Mesendoderm (in vitro differentiated cells): Measurements from ENCODE around the gene METRN.

Experiments used
- DNase-seq: peaks from one replicate; pipeline ENCODE4 v3.0.0; 2013
- H2AK5ac ChIP-seq: 2 replicates; pipeline ENCODE4 v1.6.1; 2013; ENCODE audit warnings: low read length, inconsistent platforms
- H2BK120ac ChIP-seq: 2 replicates; pipeline ENCODE4 v1.6.1; 2013; ENCODE audit warnings: low read depth, mild to moderate bottlenecking, low read length, moderate library complexity, mixed read lengths
- H2BK15ac ChIP-seq: replicated peaks from 2 replicates; pipeline ENCODE4 v1.6.1; 2013; ENCODE audit warnings: low read depth, mild to moderate bottlenecking, moderate library complexity
- H2BK5ac ChIP-seq: 2 replicates; pipeline ENCODE4 v1.6.1; 2013; ENCODE audit warnings: low read length, inconsistent platforms
- H3K18ac ChIP-seq: 2 replicates; pipeline ENCODE4 v1.6.1; 2013; ENCODE audit warnings: mild to moderate bottlenecking, low read length, mixed read lengths
- H3K23ac ChIP-seq: one replicate; pipeline ENCODE4 v1.6.1; 2013; ENCODE audit warnings: low read length
- H3K27ac ChIP-seq: 2 replicates; pipeline ENCODE4 v1.5.1; 2013; ENCODE audit warnings: low read depth, mild to moderate bottlenecking, inconsistent platforms, low read length, moderate library complexity
- H3K27me3 ChIP-seq: 2 replicates; pipeline ENCODE4 v1.6.1; 2013; ENCODE audit warnings: low read length, control low read depth, mild to moderate bottlenecking, inconsistent platforms; ENCODE audit not compliant: insufficient read depth, poor library complexity
- H3K36me3 ChIP-seq: 2 replicates; pipeline ENCODE4 v1.6.1; 2013; ENCODE audit warnings: low read length, inconsistent platforms; ENCODE audit not compliant: control insufficient read depth, insufficient read depth
- H3K4ac ChIP-seq: one replicate; pipeline ENCODE4 v1.6.1; 2013; ENCODE audit warnings: low read depth, mild to moderate bottlenecking, low read length, moderate library complexity
- H3K4me1 ChIP-seq: 2 replicates; pipeline ENCODE4 v1.6.1; 2013; ENCODE audit warnings: low read depth, low read length, inconsistent platforms; ENCODE audit not compliant: control insufficient read depth
- H3K4me2 ChIP-seq: 2 replicates; pipeline ENCODE4 v1.6.1; 2013; ENCODE audit warnings: low read length
- H3K4me3 ChIP-seq: 2 replicates; pipeline ENCODE4 v1.5.1; 2013; ENCODE audit warnings: mild to moderate bottlenecking, low read length
- H3K56ac ChIP-seq: one replicate; pipeline ENCODE4 v1.6.1; 2013; ENCODE audit warnings: low read length
- H3K79me1 ChIP-seq: 2 replicates; pipeline ENCODE4 v1.6.1; 2013; ENCODE audit warnings: low read length, inconsistent platforms
- H3K79me2 ChIP-seq: 2 replicates; pipeline ENCODE4 v1.6.1; 2013; ENCODE audit warnings: mild to moderate bottlenecking, low read length; ENCODE audit not compliant: control insufficient read depth, insufficient read depth
- H3K9ac ChIP-seq: 2 replicates; pipeline ENCODE4 v1.6.1; 2013; ENCODE audit warnings: low read length, inconsistent platforms
- H4K5ac ChIP-seq: one replicate; pipeline ENCODE4 v1.6.1; 2013; ENCODE audit warnings: low read length
- H4K8ac ChIP-seq: one replicate; pipeline ENCODE4 v1.6.1; 2013; ENCODE audit warnings: low read depth, mild to moderate bottlenecking, control low read depth, low read length, moderate library complexity
- WGBS: extraction: QIAGEN DNeasy Blood & Tissue Kit; methylation state at CpG from one replicate; pipeline ENCODE4 v1.1.7; 2013; ENCODE audit warnings: low lambda C conversion rate, missing lambda C conversion rate; ENCODE audit not compliant: insufficient coverage; ENCODE audit errors: extremely low coverage; 5-methylcytosine and 5-hydroxymethylcytosine counted together

METRN gene

GRCh38 chr16:680625-680945 lies 34.3 kb upstream of the METRN start:
- Histone ChIP-seq H3K4me2 (peak overlapping the region; percentile 94), H2BK120ac (no peak overlapping the region), H3K9ac (peak overlapping the region; percentile 94), H3K4me3 (peak overlapping the region; percentile 91), H3K79me1 (peaks cover 15% of the 10 kb centered on the region), H3K56ac (peak overlapping the region; percentile 92), H3K23ac (peak overlapping the region; percentile 66), H3K36me3 (peaks cover 13% of the 10 kb centered on the region), H2BK15ac (no peak overlapping the region), H2BK5ac (no peak overlapping the region), H3K27me3 (no peaks in the 10 kb centered on the region), H4K5ac (no peak overlapping the region), H3K27ac (peak overlapping the region; percentile 53), H2AK5ac (no peak overlapping the region), H3K4me1 (no peaks in the 10 kb centered on the region), H3K18ac (peak overlapping the region; percentile 43), H3K4ac (peak overlapping the region; percentile 59), H4K8ac (no peak overlapping the region), H3K79me2 (peaks cover 18% of the 10 kb centered on the region)
- DNase-seq = no peak
- WGBS = no CpG with 5 or more reads among the region's 38 CpGs

GRCh38 chr16:680967-681745 lies 33.8 kb upstream of the METRN start:
- Histone ChIP-seq H3K79me1 (peaks cover 15% of the 10 kb centered on the region), H4K8ac (no peak overlapping the region), H2BK120ac (no peak overlapping the region), H3K18ac (no peak overlapping the region), H3K79me2 (peaks cover 18% of the 10 kb centered on the region), H4K5ac (no peak overlapping the region), H3K27ac (no peak overlapping the region), H3K4me3 (peak overlapping the region; percentile 91), H2AK5ac (no peak overlapping the region), H3K4ac (no peak overlapping the region), H3K4me2 (peak overlapping the region; percentile 94), H2BK5ac (no peak overlapping the region), H3K23ac (no peak overlapping the region), H3K36me3 (peaks cover 13% of the 10 kb centered on the region), H3K27me3 (no peaks in the 10 kb centered on the region), H3K9ac (peak overlapping the region; percentile 94), H3K4me1 (no peaks in the 10 kb centered on the region), H2BK15ac (no peak overlapping the region), H3K56ac (peak overlapping the region; percentile 92)
- no CpG with 5 or more reads among the region's 44 CpGs for WGBS
- no peak for DNase-seq

DNA sequence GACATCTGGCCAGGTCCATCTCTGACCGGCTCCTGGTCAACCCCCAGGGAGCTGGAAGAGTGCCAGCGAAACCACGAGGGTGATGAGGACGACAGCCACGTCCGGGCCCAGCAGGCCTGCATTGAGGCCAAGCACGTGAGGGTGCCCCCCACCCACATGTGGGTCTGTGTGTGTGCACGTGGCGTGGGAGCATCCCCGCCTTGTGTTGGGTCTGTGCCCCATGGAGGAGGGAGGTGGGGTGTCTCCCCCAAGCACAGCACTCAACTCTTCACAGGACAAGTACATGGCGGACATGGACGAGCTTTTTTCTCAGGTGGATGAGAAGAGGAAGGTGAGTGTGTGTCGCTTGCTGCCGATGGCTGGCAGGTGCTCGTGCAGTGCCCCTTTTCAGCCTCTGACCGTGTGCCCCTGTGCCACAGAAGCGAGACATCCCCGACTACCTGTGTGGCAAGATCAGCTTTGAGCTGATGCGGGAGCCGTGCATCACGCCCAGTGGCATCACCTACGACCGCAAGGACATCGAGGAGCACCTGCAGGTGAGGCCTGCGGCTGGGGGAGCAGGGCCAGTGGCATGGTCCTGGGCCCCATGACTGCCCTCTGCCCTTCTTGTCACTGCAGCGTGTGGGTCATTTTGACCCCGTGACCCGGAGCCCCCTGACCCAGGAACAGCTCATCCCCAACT lies 33.0 kb upstream of the METRN start:
- Histone ChIP-seq H2BK5ac (no peak overlapping the region), H3K18ac (no peak overlapping the region), H3K4me1 (no peaks in the 10 kb centered on the region), H4K8ac (no peak overlapping the region), H3K36me3 (peaks cover 13% of the 10 kb centered on the region), H3K4me3 (no peak overlapping the region), H3K79me1 (peaks cover 15% of the 10 kb centered on the region), H3K56ac (no peak overlapping the region), H3K27me3 (no peaks in the 10 kb centered on the region), H3K9ac (no peak overlapping the region), H2AK5ac (no peak overlapping the region), H3K23ac (no peak overlapping the region), H2BK120ac (no peak overlapping the region), H3K4ac (no peak overlapping the region), H2BK15ac (no peak overlapping the region), H3K4me2 (no peak overlapping the region), H4K5ac (no peak overlapping the region), H3K79me2 (peaks cover 18% of the 10 kb centered on the region), H3K27ac (no peak overlapping the region)
- no peak for DNase-seq
- no CpG with 5 or more reads among the region's 28 CpGs for WGBS

- peak overlapping the region; percentile 49 for H3K56ac ChIP-seq
- H3K4ac ChIP-seq = no peak overlapping the region
- H3K4me3 ChIP-seq = no peak overlapping the region
- no peak overlapping the region for H3K23ac ChIP-seq
- no peak for DNase-seq
- H3K27me3 ChIP-seq = no peaks in the 10 kb centered on the region
- peaks cover 13% of the 10 kb centered on the region for H3K36me3 ChIP-seq
- no CpG with 5 or more reads among the region's 36 CpGs for WGBS
- H3K27ac ChIP-seq = no peak overlapping the region
- H3K18ac ChIP-seq = no peak overlapping the region
- H2BK5ac ChIP-seq = no peak overlapping the region
- peak overlapping the region; percentile 49 for H3K4me2 ChIP-seq
- peaks cover 18% of the 10 kb centered on the region for H3K79me2 ChIP-seq
- H4K8ac ChIP-seq = no peak overlapping the region
- H2AK5ac ChIP-seq = no peak overlapping the region
- H4K5ac ChIP-seq = no peak overlapping the region
- H3K79me1 ChIP-seq = peaks cover 15% of the 10 kb centered on the region
- H2BK120ac ChIP-seq = no peak overlapping the region
- H3K4me1 ChIP-seq = no peaks in the 10 kb centered on the region
- H2BK15ac ChIP-seq = no peak overlapping the region
- H3K9ac ChIP-seq = peak overlapping the region; percentile 93
Observed at GRCh38 chr16:682493-683395, 32.2 kb upstream of the METRN start.

GRCh38 chr16:683396-684070 lies 31.4 kb upstream of the METRN start:
- H3K27me3 ChIP-seq = no peaks in the 10 kb centered on the region
- H2BK15ac ChIP-seq = no peak overlapping the region
- no CpG with 5 or more reads among the region's 57 CpGs for WGBS
- no peak overlapping the region for H2BK120ac ChIP-seq
- H2AK5ac ChIP-seq = no peak overlapping the region
- no peaks in the 10 kb centered on the region for H3K4me1 ChIP-seq
- H2BK5ac ChIP-seq = no peak overlapping the region
- H3K23ac ChIP-seq = no peak overlapping the region
- peak overlapping the region; percentile 96 for H3K56ac ChIP-seq
- H3K4me2 ChIP-seq = peak overlapping the region; percentile 49
- peak overlapping the region; percentile 93 for H3K9ac ChIP-seq
- H3K79me1 ChIP-seq = peaks cover 15% of the 10 kb centered on the region
- peak overlapping the region; percentile 63 for H3K4me3 ChIP-seq
- peaks cover 13% of the 10 kb centered on the region for H3K36me3 ChIP-seq
- no peak overlapping the region for H3K4ac ChIP-seq
- peaks cover 18% of the 10 kb centered on the region for H3K79me2 ChIP-seq
- peak overlapping the region; percentile 21 for H3K27ac ChIP-seq
- peak; percentile 43 for DNase-seq
- H4K5ac ChIP-seq = no peak overlapping the region
- H3K18ac ChIP-seq = no peak overlapping the region
- H4K8ac ChIP-seq = no peak overlapping the region
